ENCODE measurements around the gene UPB1. TPM values are rescaled to one million over a fixed set of nuclear protein-coding genes. Genes with fewer than 3 reads are reported as not detected.

UPB1 gene
- total RNA-seq, 1 experiment from 2014 or later: 0.50 TPM

DNA sequence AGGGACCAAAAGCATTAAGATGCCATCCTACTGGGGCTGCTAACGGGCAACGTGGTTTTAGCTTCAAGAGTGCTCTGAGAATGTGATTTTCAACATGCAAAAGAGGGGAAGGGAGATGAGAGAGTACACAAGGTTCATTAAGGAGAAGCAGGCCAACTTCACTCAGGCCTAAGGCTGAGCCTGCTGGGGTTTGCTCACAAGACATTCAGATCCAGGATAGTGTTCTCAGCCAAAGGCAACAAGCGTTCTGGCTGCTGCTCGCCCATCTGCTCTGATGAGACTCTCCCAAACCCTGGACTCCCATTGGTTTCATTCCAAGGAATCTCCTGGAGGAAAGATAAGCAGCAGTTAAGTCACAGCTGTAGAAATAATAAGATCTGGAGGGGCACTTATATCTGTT is 23.6 kb upstream of the UPB1 start:
- Mint-ChIP-seq H3K36me3 (ENCODE audit: insufficient read depth, unreplicated experiment) (peaks cover 4% of the 10 kb centered on the region), H3K9me3 (ENCODE audit: low read depth, unreplicated experiment) (no peaks in the 10 kb centered on the region), H3K27me3 (ENCODE audit: unreplicated experiment) (no peaks in the 10 kb centered on the region)

GRCh38 chr22:24473284-24473683 is 21.8 kb upstream of the UPB1 start:
- H3K4me3 Mint-ChIP-seq (ENCODE audit: low read depth, unreplicated experiment): no peak overlapping the region
- intact Hi-C loops (cut with micrococcal nuclease; ENCODE audit: unreplicated experiment): no loop called here
- H3K27ac Mint-ChIP-seq (ENCODE audit: unreplicated experiment): no peak overlapping the region
- peaks cover 17% of the 10 kb centered on the region for H3K4me1 Mint-ChIP-seq (ENCODE audit: low read depth, unreplicated experiment)
- no peaks in the 10 kb centered on the region for H3K27me3 Mint-ChIP-seq (ENCODE audit: unreplicated experiment)
- TF ChIP-seq CTCF (IDR thresholded peaks at IDR 0.05; ENCODE audit: unreplicated experiment): no peak
- H3K9me3 Mint-ChIP-seq (ENCODE audit: low read depth, unreplicated experiment): no peaks in the 10 kb centered on the region
- no peak for DNase-seq
- CTCF ChIA-PET: interaction anchor here (0.7 to 2.4 kb wide), 3 partner anchors 12 to 316 kb away, joined by 3 to 6 read pairs (median 4); no protein-coding TSS in a partner anchor
- BruUV-seq (replicated peaks): no TSS peak
- H3K36me3 Mint-ChIP-seq (ENCODE audit: insufficient read depth, unreplicated experiment): peaks cover 4% of the 10 kb centered on the region

More for the DNA sequence above, 23.6 kb upstream of the UPB1 start:
- Mint-ChIP-seq H3K4me1 (ENCODE audit: low read depth, unreplicated experiment) (peaks cover 30% of the 10 kb centered on the region), H3K4me3 (ENCODE audit: low read depth, unreplicated experiment) (no peak overlapping the region), H3K27ac (ENCODE audit: unreplicated experiment) (no peak overlapping the region)
- intact Hi-C loops (cut with micrococcal nuclease; ENCODE audit: unreplicated experiment): no loop called here
- DNase-seq: no peak
- CTCF ChIA-PET: interaction anchor here (1.6 kb wide), 1 partner anchor 10 kb away, joined by 6 read pairs; no protein-coding TSS in a partner anchor
- no peak for TF ChIP-seq CTCF (IDR thresholded peaks at IDR 0.05; ENCODE audit: unreplicated experiment)
- BruUV-seq (replicated peaks): no TSS peak

- no peak overlapping the region for H3K4me3 Mint-ChIP-seq (ENCODE audit: low read depth, unreplicated experiment)
- H3K9me3 Mint-ChIP-seq (ENCODE audit: low read depth, unreplicated experiment): no peaks in the 10 kb centered on the region
- H3K27ac Mint-ChIP-seq (ENCODE audit: unreplicated experiment): peak overlapping the region; percentile 33
- CTCF ChIA-PET: interaction anchor here (1.4 to 2.4 kb wide), 2 partner anchors 12 to 13 kb away, joined by 4 to 6 read pairs; no protein-coding TSS in a partner anchor
- no peaks in the 10 kb centered on the region for H3K27me3 Mint-ChIP-seq (ENCODE audit: unreplicated experiment)
- BruUV-seq (replicated peaks): no TSS peak
- TF ChIP-seq CTCF (IDR thresholded peaks at IDR 0.05; ENCODE audit: unreplicated experiment): no peak
- H3K36me3 Mint-ChIP-seq (ENCODE audit: insufficient read depth, unreplicated experiment): peaks cover 4% of the 10 kb centered on the region
- peak; percentile 26 for DNase-seq
- H3K4me1 Mint-ChIP-seq (ENCODE audit: low read depth, unreplicated experiment): peaks cover 17% of the 10 kb centered on the region
- intact Hi-C loops (cut with micrococcal nuclease; ENCODE audit: unreplicated experiment): no loop called here
Measured at GRCh38 chr22:24474221-24474620, 20.9 kb upstream of the UPB1 start.

DNA sequence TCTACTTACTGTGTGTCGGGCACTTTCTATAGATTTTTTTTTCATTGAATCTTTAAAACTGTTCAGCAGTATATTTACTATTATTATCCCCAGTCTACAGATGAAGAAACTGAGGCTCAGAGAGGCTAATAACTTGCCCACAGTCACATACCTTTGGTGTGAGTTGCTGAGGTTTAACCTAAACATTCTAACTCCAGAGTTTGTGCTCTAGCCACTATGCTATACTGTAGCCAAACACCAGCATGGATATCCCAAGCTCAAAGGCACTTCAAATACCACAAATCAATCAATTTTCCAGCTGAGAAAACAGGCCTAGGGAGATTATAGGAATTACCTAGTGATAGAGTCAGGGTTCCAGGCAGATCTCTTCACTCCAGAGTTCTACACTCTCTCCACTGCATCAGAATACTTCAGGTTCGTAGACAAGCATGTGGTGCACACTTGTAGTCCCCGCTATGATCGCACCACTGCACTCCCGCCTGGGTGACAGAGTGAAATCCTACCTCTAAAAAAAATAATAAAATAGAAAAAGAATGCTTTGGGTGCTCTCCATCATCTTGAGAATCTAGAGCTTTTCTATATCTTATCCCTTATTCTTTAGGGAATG is 20.4 kb upstream of the UPB1 start:
- Mint-ChIP-seq H3K4me3 (ENCODE audit: low read depth, unreplicated experiment) (no peak overlapping the region), H3K27me3 (ENCODE audit: unreplicated experiment) (no peaks in the 10 kb centered on the region), H3K4me1 (ENCODE audit: low read depth, unreplicated experiment) (peaks cover 17% of the 10 kb centered on the region), H3K36me3 (ENCODE audit: insufficient read depth, unreplicated experiment) (peaks cover 4% of the 10 kb centered on the region), H3K9me3 (ENCODE audit: low read depth, unreplicated experiment) (no peaks in the 10 kb centered on the region), H3K27ac (ENCODE audit: unreplicated experiment) (no peak overlapping the region)
- CTCF ChIA-PET: interaction anchor here (1.4 to 2.4 kb wide), 2 partner anchors 12 to 14 kb away, joined by 4 to 6 read pairs; no protein-coding TSS in a partner anchor
- intact Hi-C loops (cut with micrococcal nuclease; ENCODE audit: unreplicated experiment): no loop called here
- no peak for TF ChIP-seq CTCF (IDR thresholded peaks at IDR 0.05; ENCODE audit: unreplicated experiment)
- no TSS peak for BruUV-seq (replicated peaks)
- no peak for DNase-seq
